Trophoblast cell (in vitro differentiated cells and primary cell): ENCODE measurements around the gene CCDC197.

Experiments
- DNase-seq, 2 donors: peaks; one replicate each; pipeline ENCODE4 v3.0.0-alpha.2; 2016
- H2AFZ ChIP-seq: 2 replicates; pipeline ENCODE4 v1.6.1; 2013; ENCODE audit warnings: low read length, moderate library complexity, mild to moderate bottlenecking; ENCODE audit not compliant: insufficient read depth, poor library complexity
- H2AK5ac ChIP-seq: 2 replicates; pipeline ENCODE4 v1.6.1; 2013; ENCODE audit warnings: mild to moderate bottlenecking, low read length
- H2BK120ac ChIP-seq: 2 replicates; pipeline ENCODE4 v1.6.1; 2013; ENCODE audit warnings: low read length, mild to moderate bottlenecking, moderate library complexity; ENCODE audit not compliant: insufficient read depth, poor library complexity
- H2BK12ac ChIP-seq: 2 replicates; pipeline ENCODE4 v1.6.1; 2013; ENCODE audit warnings: mild to moderate bottlenecking, low read length, moderate library complexity
- H2BK5ac ChIP-seq: 2 replicates; pipeline ENCODE4 v1.6.1; 2013; ENCODE audit warnings: low read length, low read depth, moderate library complexity, mild to moderate bottlenecking; ENCODE audit not compliant: poor library complexity
- H3K14ac ChIP-seq: 2 replicates; pipeline ENCODE4 v1.6.1; 2013; ENCODE audit warnings: mild to moderate bottlenecking, low read length
- H3K18ac ChIP-seq: 2 replicates; pipeline ENCODE4 v1.6.1; 2013; ENCODE audit warnings: mild to moderate bottlenecking, low read length
- H3K23ac ChIP-seq: 2 replicates; pipeline ENCODE4 v1.6.1; 2013; ENCODE audit warnings: low read length
- H3K27ac ChIP-seq: 2 replicates; pipeline ENCODE4 v1.5.1; 2013; ENCODE audit warnings: low read depth, mild to moderate bottlenecking, inconsistent platforms, low read length, moderate library complexity
- H3K27me3 ChIP-seq: 2 replicates; pipeline ENCODE4 v1.6.1; 2013; ENCODE audit warnings: inconsistent platforms, mild to moderate bottlenecking, low read length, moderate library complexity; ENCODE audit not compliant: insufficient read depth
- H3K36me3 ChIP-seq, 2 experiments: 1 replicate in 1 of 2; 2 replicates in 1 of 2; pipeline ENCODE4 v1.6.1; 2013; ENCODE audit warnings: low read length in 2 of 2, mild to moderate bottlenecking in 2 of 2, moderate library complexity in 1 of 2; ENCODE audit not compliant: insufficient read depth in 2 of 2, control insufficient read depth in 1 of 2
- H3K4ac ChIP-seq: 2 replicates; pipeline ENCODE4 v1.6.1; 2013; ENCODE audit warnings: low read depth, mild to moderate bottlenecking, low read length, moderate library complexity
- H3K4me1 ChIP-seq, 2 experiments: 1 replicate in 1 of 2; 2 replicates in 1 of 2; pipeline ENCODE4 v1.6.1; 2013; ENCODE audit warnings: low read length in 2 of 2, mild to moderate bottlenecking in 2 of 2, moderate library complexity in 1 of 2; ENCODE audit not compliant: insufficient read depth in 2 of 2, control insufficient read depth in 1 of 2
- H3K4me2 ChIP-seq: 2 replicates; pipeline ENCODE4 v1.6.1; 2013; ENCODE audit warnings: inconsistent platforms, mild to moderate bottlenecking, low read length, moderate library complexity
- H3K4me3 ChIP-seq: 2 replicates; pipeline ENCODE4 v1.5.1; 2013; ENCODE audit warnings: mild to moderate bottlenecking, low read depth, low read length, inconsistent platforms
- H3K79me1 ChIP-seq: one replicate; pipeline ENCODE4 v1.6.1; 2013; ENCODE audit warnings: low read length
- H3K79me2 ChIP-seq: 2 replicates; pipeline ENCODE4 v1.6.1; 2013; ENCODE audit warnings: low read length, mild to moderate bottlenecking; ENCODE audit not compliant: control insufficient read depth, insufficient read depth, poor library complexity
- H3K9ac ChIP-seq: 2 replicates; pipeline ENCODE4 v1.6.1; 2013; ENCODE audit warnings: mild to moderate bottlenecking, low read length
- H3K9me3 ChIP-seq: 2 replicates; pipeline ENCODE4 v1.6.1; 2013; ENCODE audit warnings: low read depth, mild to moderate bottlenecking, control low read depth, inconsistent platforms, low read length; ENCODE audit not compliant: insufficient read depth
- H4K12ac ChIP-seq: 2 replicates; pipeline ENCODE4 v1.6.1; 2013; ENCODE audit warnings: low read depth, mild to moderate bottlenecking, low read length, moderate library complexity
- H4K8ac ChIP-seq: 2 replicates; pipeline ENCODE4 v1.6.1; 2013; ENCODE audit warnings: low read depth, mild to moderate bottlenecking, low read length, moderate library complexity
- H4K91ac ChIP-seq: one replicate; pipeline ENCODE4 v1.6.1; 2013; ENCODE audit warnings: low read depth, mild to moderate bottlenecking, low read length, moderate library complexity
- WGBS: extraction: QIAGEN DNeasy Blood & Tissue Kit; methylation state at CpG from one replicate; pipeline ENCODE4 v1.1.7; 2013; ENCODE audit warnings: missing lambda C conversion rate; ENCODE audit not compliant: insufficient read length, insufficient coverage; ENCODE audit errors: extremely low coverage; 5-methylcytosine and 5-hydroxymethylcytosine counted together

Gene CCDC197

DNA sequence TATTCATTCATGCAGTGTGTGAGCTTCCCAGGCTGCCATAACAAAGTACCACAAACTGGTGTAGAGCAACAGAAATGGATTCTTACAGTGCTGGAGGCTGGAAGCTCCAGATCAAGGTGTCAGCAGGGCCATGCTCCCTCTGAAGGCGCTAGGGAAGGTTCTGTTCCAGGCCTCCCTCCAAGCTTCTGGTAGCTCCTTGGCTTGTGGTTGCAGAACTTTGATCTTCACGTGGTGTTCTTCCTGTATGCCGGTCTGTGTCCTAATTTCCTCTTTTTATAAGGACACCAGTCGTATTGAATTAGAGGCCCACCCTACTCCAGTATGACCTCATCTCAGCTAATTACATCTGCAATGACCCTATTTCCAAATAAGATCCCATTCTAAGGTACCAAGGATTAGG is 32.2 kb downstream of the CCDC197 start:
- DNase-seq = peak in 1 of 2 donors; percentile 25
- no peak overlapping the region for H3K4me2 ChIP-seq
- H4K12ac ChIP-seq = no peak overlapping the region
- no peak overlapping the region for H3K4me3 ChIP-seq
- no peak overlapping the region for H3K4ac ChIP-seq
- no peak overlapping the region for H4K8ac ChIP-seq
- no peak overlapping the region for H3K27ac ChIP-seq
- no peak overlapping the region for H3K23ac ChIP-seq
- no peak overlapping the region for H2BK120ac ChIP-seq
- no peak overlapping the region for H3K9ac ChIP-seq
- peaks cover 1% of the 10 kb centered on the region for H3K79me1 ChIP-seq
- no peaks in the 10 kb centered on the region for H3K9me3 ChIP-seq
- peaks cover 0 to 7% of the 10 kb centered on the region in 2 experiments for H3K4me1 ChIP-seq
- H3K27me3 ChIP-seq = no peaks in the 10 kb centered on the region
- H2BK5ac ChIP-seq = no peak overlapping the region
- no peak overlapping the region for H4K91ac ChIP-seq
- no peak overlapping the region for H3K18ac ChIP-seq
- no peaks in the 10 kb centered on the region for H3K36me3 ChIP-seq
- no peak overlapping the region for H2BK12ac ChIP-seq
- no peak overlapping the region for H2AK5ac ChIP-seq
- no peaks in the 10 kb centered on the region for H3K79me2 ChIP-seq
- no CpG with 5 or more reads among the region's 4 CpGs for WGBS
- H3K14ac ChIP-seq = no peak overlapping the region
- no peak overlapping the region for H2AFZ ChIP-seq

DNA sequence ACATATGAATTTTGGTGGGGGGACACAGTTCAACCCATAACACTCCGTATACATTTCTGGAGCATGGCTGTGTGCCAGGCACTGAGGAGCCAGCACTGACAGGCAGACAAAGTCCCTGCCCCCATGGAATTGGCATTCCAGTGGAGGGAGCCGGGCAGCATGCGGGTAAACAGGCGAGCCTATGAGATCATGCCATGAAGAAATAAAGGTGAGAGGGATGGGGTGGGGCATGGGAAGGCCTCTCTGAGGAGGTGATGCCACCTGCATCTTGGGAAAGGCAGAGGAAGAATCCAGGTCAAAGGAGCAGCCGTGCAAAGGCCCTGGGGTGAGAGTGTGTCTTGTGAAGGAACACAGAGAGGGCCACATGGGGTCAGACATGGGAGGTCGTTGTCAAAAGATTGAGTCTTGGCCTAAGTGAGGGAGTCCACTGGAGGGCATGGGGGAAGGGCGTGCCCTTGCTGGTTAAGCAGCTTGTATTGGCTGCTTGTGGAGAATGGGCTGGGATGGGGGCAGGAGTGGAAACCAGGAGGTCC is 32.6 kb downstream of the CCDC197 start:
- H3K4me3 ChIP-seq = no peak overlapping the region
- H2BK5ac ChIP-seq = no peak overlapping the region
- no peak overlapping the region for H3K18ac ChIP-seq
- H2AK5ac ChIP-seq = no peak overlapping the region
- H3K79me1 ChIP-seq = peaks cover 1% of the 10 kb centered on the region
- H3K4me1 ChIP-seq = peaks cover 0 to 7% of the 10 kb centered on the region in 2 experiments
- H3K36me3 ChIP-seq = no peaks in the 10 kb centered on the region
- H2AFZ ChIP-seq = no peak overlapping the region
- no peak overlapping the region for H4K91ac ChIP-seq
- H3K27me3 ChIP-seq = no peaks in the 10 kb centered on the region
- H3K4me2 ChIP-seq = no peak overlapping the region
- no peak overlapping the region for H3K23ac ChIP-seq
- no peak overlapping the region for H3K27ac ChIP-seq
- no peak overlapping the region for H2BK120ac ChIP-seq
- no peak overlapping the region for H3K9ac ChIP-seq
- no CpG with 5 or more reads among the region's 7 CpGs for WGBS
- H4K8ac ChIP-seq = no peak overlapping the region
- no peak overlapping the region for H3K4ac ChIP-seq
- DNase-seq = peak; percentile 84 to 89
- no peak overlapping the region for H3K14ac ChIP-seq
- no peaks in the 10 kb centered on the region for H3K9me3 ChIP-seq
- no peak overlapping the region for H4K12ac ChIP-seq
- H3K79me2 ChIP-seq = no peaks in the 10 kb centered on the region
- H2BK12ac ChIP-seq = no peak overlapping the region

DNA sequence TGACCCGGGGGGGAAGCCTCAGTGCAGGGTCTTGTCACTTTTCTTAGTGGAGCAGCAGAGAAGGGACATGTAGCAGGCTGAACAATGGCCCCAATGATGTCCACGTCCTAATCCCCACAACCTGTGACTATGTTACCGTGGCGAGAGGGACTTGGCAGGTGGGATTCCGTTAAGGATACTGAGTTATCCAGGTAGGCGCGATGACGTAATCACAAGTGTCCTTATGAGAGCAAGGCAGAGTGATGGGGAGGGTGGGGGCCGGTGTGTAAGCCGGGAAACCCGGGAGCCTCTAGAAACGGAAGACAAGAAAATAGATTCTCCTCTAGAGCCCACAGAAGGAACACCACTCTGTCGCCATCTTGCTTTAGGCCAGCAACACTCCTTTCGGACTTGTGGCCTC is 33.5 kb downstream of the CCDC197 start:
- Histone ChIP-seq H2BK5ac (no peak overlapping the region), H4K8ac (no peak overlapping the region), H3K36me3 (no peaks in the 10 kb centered on the region), H2AK5ac (no peak overlapping the region), H3K4ac (no peak overlapping the region), H3K79me2 (no peaks in the 10 kb centered on the region), H3K4me1 (peaks cover 0 to 7% of the 10 kb centered on the region in 2 experiments), H3K9me3 (no peaks in the 10 kb centered on the region), H3K18ac (no peak overlapping the region), H3K79me1 (peaks cover 1% of the 10 kb centered on the region), H2BK12ac (no peak overlapping the region), H3K9ac (no peak overlapping the region), H2AFZ (no peak overlapping the region), H4K91ac (no peak overlapping the region), H3K27ac (no peak overlapping the region), H3K27me3 (no peaks in the 10 kb centered on the region), H3K23ac (no peak overlapping the region), H3K4me2 (no peak overlapping the region), H3K14ac (no peak overlapping the region), H2BK120ac (no peak overlapping the region), H3K4me3 (no peak overlapping the region), H4K12ac (no peak overlapping the region)
- no CpG with 5 or more reads among the region's 14 CpGs for WGBS
- peak in 1 of 2 donors; percentile 47 for DNase-seq

DNA sequence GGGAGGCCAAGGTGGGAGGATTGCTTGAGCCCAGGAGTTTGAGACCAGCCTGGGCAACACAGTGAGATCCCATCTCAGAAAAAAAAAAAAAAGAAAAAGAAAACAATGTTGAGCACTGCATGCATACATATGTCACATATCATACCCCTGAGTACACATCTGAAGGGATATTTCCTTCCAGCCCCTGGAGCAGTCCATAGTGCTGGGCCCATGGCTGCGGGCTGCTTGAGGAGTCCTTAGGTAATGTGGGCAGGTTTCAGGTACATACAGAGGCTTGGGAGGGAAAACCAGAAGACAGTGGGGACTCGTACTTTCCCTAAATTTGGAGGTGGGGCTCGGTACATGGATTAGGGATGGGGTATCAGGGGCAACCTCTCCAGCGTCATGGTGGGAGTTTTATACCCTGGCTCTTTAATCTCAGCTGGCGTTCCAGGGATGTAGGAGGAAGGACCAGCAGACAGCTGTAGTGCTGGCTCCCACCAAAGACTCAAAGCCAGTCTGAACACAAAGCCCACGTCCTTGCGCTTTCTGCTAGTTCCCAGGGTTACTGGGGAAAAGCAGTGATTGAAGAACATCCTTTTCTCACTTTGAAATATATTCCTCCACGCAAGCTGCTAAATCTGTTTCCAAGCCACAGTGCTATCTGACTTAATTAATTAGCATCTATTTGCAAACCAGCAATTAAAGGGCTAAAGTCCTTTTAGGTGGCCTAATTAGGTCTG is 34.2 kb downstream of the CCDC197 start:
- Histone ChIP-seq H2BK120ac (no peak overlapping the region), H3K79me2 (no peaks in the 10 kb centered on the region), H4K12ac (no peak overlapping the region), H2AK5ac (no peak overlapping the region), H3K4me2 (no peak overlapping the region), H3K36me3 (no peaks in the 10 kb centered on the region), H3K27me3 (no peaks in the 10 kb centered on the region), H2AFZ (no peak overlapping the region), H4K91ac (no peak overlapping the region), H2BK5ac (no peak overlapping the region), H3K79me1 (peaks cover under 1% of the 10 kb centered on the region), H3K23ac (no peak overlapping the region), H2BK12ac (no peak overlapping the region), H3K14ac (no peak overlapping the region), H3K9me3 (no peaks in the 10 kb centered on the region), H3K4me3 (no peak overlapping the region), H3K4ac (no peak overlapping the region), H3K18ac (no peak overlapping the region), H3K9ac (no peak overlapping the region), H3K4me1 (peaks cover 0 to 7% of the 10 kb centered on the region in 2 experiments), H3K27ac (no peak overlapping the region), H4K8ac (no peak overlapping the region)
- WGBS = no CpG with 5 or more reads among the region's 8 CpGs
- peak; percentile 80 to 87 for DNase-seq
